NCI-H446 (cell line): Measurements from ENCODE around the gene IRS1.
"Not testable (repeated sequence)": the region's sequence is repeated elsewhere in the genome, so short reads cannot be mapped to it uniquely, and the experiment has no call there.

ENCODE experiments used
- DNase-seq, 2 experiments: peaks; one replicate each; lab custom pipeline; 2025; lab: John Stamatoyannopoulos, UW

The IRS1 gene, protein sequence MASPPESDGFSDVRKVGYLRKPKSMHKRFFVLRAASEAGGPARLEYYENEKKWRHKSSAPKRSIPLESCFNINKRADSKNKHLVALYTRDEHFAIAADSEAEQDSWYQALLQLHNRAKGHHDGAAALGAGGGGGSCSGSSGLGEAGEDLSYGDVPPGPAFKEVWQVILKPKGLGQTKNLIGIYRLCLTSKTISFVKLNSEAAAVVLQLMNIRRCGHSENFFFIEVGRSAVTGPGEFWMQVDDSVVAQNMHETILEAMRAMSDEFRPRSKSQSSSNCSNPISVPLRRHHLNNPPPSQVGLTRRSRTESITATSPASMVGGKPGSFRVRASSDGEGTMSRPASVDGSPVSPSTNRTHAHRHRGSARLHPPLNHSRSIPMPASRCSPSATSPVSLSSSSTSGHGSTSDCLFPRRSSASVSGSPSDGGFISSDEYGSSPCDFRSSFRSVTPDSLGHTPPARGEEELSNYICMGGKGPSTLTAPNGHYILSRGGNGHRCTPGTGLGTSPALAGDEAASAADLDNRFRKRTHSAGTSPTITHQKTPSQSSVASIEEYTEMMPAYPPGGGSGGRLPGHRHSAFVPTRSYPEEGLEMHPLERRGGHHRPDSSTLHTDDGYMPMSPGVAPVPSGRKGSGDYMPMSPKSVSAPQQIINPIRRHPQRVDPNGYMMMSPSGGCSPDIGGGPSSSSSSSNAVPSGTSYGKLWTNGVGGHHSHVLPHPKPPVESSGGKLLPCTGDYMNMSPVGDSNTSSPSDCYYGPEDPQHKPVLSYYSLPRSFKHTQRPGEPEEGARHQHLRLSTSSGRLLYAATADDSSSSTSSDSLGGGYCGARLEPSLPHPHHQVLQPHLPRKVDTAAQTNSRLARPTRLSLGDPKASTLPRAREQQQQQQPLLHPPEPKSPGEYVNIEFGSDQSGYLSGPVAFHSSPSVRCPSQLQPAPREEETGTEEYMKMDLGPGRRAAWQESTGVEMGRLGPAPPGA (N-terminal part only)

DNA sequence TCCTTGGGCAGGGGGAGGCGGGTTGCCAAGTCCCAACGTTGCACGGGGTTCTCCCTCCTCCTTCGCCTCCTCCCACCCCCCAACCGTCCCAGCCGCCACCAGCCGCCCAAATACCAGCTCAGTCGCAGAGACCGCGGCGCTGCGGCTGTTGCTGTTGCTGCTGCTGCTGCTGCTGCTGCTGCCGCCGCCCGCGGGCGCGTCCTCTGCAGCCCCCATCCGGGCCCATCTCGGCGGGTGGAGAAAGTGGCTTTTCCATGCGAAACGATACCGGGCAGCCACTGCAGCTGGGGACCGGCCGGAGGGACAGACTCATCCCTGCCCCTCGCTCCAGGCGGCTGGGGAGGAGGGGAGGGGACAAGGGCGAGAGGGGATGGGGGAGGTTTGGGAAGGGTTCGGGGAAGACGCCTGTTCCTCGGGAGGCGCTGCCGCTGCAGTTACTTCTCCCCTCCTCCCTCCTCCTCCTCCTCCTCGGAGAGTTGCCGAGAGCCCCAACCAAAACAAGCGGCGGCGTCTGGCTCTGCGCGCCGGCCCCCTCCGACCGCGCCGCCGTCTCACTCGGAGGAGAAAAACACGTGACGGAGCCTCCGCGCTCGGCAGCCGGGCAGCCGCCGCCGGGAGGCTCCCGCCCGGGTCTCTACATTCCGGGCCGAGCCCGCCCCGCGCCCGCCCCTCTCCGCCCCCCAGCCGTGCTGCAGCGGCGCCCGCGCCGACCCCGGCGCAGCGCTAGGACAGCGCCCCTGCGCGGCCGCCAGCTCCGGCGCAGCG lies at the start of gene IRS1:
IRS1 (minus strand) TSS at position 610 of the 765 bp plus-strand sequence. CDS start 1,082 bp downstream, outside the sequence.
- DNase-seq, result peak; percentile 60 to 83

DNA sequence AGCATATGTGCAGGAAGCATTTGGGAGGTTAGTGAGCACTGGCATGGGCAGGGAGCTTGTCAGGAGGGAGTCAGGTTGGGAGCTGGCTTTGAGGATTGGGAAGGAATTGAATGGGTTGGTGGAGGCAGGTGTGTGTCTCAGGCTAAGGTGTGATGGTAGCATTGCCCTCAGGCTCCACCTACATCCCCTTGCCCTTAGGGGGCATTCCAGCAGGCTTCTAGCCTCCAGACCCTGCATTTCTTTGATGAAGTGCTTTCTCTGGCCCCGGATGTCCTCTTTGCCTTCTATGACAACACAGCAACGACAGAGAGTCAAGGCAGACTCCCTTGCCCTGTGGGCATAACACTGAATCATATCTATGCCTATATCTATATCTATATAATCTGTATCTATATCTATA lies 49.7 kb upstream of the IRS1 start:
- DNase-seq, result no peak

DNA sequence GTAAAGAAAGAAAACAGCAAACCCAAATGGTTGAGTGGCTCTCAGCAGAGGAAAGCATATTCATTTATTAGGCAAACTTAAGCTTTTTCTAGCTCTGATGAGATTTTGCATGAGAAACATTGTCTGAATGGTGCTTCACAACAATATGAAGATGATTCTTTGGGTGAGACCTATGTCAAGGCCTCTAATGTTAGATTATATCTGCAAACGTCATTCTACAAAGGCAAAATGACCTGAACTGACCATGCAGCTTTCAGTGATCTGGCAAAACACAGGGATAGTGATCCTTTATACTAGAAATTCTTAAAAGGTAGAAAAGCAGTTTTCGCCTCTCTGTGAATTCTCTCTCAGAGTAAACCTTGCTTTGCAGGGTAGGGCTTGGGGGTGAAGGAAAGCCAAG lies 47.9 kb upstream of the IRS1 start:
- DNase-seq, result no peak

DNA sequence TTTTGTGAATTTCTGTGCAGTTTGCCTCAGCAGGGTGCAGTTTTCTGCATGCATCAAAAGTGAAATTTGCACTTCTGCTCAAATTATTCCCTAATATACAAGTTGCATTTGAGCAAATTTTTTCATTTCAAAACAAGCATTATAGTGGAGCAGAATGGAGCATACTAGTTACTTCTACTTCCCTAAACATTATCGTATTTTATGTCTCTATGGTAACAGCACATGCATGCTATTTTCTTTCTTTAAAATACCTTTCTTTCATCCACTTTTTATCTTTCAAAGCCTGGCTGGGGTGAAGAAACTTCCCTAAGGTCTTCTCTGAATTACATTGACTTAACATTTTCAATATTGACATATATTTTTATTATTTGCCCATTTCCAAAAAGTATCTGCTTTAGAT lies 47.5 kb upstream of the IRS1 start:
- DNase-seq, result no peak

DNA sequence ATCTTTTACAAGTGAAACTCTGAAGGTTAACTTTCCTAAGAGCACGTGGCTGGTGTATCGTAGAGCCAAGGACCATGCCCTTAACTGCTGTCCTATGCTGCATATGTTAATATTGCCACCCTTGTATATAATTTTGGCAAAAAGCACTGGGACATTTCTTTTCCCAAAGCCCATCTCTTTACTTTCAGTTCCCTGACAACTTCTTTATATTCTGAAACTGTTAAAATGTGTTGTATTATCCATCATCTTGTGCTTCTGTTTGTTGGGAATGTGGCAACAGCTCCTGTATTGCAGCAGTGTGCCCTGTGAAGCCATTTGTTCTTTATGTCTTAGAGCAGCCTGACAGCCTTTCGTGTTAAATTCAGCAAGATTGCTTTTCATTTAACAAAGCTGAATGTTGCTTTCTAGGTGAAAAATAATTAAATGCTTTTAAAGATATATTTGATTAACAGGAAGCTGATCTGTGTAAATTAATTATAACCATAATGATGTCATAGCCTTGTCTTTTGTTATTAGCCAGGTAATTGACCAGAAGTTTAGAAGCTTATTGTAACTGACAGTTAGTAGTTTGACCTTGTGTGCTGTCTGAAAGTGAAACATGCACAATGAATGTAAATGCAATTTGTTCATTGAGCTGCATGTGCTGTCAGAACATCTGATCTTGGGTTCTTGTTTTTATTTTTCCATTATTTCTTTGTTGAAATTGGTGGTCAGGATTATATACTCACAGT lies 45.9 kb upstream of the IRS1 start:
- no peak for DNase-seq

DNA sequence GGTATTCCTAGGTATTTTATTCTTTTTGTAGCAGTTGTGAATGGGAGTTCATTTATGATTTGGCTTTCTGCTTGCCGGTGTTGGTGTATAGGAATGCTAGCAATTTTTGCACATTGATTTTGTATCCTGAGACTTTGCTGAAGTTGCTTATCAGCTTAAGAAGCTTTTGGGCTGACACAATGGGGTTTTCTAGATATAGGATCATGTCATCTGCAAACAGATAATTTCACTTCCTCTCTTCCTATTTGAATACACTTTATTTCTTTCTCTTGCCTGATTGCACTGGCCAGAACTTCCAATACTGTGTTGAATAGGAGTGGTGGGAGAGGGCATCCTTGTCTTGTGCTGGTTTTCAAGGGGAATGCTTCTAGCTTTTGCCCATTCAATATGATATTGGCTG lies 43.4 kb upstream of the IRS1 start:
- DNase-seq, result not testable (repeated sequence)

DNA sequence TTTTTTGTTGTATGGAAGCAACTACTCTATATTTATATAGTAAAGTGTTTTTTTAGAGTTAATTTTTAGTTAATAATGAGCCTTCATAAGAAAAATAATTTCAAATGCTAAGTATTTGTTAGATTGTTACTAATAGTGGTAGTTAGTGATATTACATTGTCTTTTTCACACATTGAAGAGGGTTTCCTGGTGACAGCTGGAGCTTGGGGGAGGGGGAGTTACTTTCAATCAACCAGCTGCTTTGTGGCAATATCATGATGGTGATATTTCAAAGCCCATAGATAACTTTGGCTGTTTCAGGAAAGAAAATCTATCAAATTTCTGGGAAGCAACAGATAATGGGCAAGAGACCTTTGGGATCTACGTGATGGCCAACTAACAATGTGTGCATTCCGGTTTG lies 40.3 kb upstream of the IRS1 start:
- DNase-seq, result peak in 1 of 2 experiments; percentile 24

DNA sequence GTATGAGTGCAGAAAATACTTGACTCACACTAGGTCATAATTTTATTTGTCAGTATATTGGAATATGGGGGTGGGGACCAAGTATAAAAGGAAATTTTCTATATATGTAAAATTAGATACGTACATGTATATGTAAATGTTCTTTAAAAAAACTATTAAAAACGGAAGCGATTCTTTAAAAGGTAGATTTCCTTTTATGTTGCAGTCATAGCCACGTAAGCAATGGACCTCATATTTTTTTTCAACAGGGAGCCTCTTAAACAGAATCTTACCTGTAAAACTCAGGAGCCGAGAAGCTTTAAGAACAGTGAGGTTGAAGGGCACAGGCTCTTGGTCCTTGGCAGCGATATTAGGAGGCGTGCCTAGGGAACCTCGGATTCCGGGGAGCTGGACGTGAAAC lies 39.5 kb upstream of the IRS1 start:
- no peak for DNase-seq

DNA sequence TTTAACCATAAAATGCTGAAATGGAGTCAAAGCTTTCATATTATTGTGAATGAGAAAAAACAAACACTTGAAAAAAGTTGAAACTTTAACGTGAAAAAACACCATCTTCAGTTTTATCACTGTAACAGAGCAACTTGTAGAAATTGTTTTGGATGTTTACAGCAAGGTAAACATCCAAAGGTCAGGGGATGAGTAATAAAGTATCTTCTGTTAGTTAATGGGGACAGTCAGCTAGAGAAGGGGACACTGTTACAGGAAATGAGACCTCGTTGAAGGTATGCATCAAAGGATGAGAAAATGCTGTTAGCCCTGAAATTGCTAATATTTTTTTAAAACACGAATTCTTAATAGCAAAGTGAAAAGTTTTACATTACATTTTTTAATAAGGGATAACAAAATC lies 39.1 kb upstream of the IRS1 start:
- no peak for DNase-seq

DNA sequence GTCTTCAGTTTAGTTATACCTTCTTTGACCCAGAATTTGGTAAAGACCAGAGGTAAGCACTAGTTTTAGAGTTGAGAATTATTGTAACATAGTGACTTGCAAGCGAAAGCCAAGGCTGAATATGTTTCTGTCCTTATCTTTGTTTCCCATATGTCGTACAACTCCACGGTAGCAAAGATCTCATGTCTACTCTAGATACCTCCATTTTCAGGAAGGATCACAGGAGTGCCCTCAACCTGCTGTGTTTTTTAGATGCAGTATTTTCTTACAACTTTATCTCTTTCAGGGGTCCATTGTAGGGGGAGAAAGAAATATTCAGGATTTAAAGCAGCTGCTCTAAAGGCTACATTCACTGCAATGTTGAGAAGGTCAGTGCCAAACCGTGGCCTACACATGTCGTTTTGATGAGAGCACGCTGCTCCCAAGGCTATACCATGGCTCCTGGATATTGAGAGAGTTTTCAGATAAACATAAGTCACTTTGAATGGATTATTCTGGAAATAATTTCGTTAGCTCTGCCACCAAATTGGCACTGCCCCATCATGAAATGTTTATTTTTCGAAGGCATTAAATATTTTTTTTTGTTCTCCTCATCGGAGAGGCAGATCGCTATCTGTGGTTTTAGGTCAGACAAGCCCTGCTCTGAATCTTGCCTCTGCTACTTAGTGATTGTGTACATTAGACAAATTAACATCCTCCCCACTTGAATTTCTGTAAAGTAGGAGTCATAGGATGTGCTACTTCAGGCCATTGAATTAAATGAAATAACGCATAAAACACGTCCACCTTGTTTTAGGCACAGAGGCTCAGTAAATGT lies 38.4 kb upstream of the IRS1 start:
- DNase-seq, result no peak

DNA sequence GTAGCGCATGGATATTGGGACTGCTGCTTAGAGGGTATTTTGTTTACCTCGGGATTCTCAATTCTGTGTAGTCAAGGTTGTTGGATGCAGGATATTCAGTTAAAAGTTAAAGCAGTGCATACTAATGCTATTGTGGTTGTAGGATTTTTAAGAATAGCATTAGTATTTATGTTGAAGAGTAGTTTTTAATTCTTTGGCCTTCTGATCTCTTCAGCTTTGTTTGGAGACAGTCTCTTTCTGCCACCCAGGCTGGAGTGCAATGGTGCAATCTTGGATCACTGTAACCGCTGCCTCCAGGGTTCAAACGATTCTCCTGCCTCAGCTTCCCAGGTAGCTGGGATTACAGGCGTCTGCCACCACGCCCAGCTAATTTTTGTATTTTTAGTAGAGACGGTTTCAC lies 37.7 kb upstream of the IRS1 start:
- DNase-seq, result no peak

DNA sequence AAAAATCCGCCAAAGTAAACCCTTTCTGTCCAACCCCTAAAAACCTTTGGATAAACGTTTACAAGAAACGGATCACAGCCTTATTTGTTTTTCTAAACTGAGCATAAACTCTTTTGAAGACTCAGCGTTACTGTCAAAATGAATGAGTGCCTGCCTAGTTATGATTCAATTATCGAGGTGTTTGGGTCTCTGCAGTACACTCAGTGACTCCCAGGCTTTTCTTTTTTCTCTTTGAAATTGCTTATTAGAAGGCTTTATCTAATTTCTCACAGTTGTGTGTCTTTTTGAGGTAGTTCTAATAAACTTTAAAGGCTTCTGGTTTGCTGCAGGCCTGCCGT lies 36.9 kb upstream of the IRS1 start:
- DNase-seq, result no peak

DNA sequence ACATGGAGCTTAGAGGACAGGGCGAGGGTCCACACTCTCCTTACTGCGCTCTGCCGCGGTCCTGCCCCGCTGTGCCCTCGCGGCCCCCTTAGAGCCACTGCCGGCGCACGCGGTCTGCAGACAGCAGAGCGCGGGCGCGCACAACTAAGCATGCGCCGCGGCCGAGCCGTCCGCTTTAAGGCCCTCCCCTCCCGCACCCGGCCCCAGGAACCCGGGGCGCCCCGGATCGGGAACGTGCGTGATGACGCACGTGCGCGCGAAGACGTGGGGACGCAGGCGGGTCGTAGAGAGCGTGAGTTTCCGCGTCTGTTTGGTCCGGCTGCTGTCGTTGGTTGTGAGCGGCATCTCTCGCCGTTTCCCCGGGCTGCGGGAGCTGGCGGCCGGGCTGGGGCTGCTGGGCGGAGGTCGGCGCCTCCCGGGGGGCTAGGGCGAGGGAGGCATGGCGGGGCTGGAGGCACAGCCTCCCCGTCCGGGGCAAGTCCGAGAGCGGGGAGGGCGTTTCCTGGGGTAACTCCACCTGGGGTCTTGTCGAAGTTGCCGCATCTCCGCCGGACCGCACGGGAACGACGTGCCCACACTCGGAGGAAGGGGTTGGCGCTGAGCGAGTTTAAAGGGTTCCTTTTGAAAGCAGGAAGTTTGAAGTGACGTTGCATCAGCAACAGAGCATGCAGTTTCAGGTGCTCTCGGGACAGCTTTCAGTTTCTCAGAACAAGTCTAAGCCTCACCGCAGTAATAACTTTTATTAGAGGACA lies 36.4 kb upstream of the IRS1 start, which contains the start of gene RHBDD1:
RHBDD1 (plus strand) TSS at position 259 of the 752 bp plus-strand sequence. CDS start 28,640 bp downstream, outside the sequence.
- peak; percentile 93 to 98 for DNase-seq

DNA sequence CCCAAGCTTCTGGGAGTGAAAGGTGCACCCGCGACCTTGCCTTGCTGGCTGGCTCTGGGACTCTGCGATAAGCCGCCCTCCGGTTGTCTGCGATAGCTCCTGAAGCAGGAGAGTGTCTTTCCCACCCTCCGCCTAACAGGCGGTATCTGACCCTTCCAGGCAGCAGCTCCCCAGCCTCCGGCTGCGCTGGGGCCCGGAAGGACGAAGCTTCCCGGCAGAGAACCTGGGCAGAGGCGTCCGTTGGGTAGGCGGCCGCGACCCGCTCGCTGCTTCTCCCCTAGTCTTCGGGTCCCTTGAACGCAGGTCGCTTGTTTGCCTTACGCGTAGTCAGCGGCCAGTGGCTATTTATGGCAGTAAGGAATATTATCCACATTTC lies 35.8 kb upstream of the IRS1 start:
- DNase-seq, result peak in 1 of 2 experiments; percentile 82

DNA sequence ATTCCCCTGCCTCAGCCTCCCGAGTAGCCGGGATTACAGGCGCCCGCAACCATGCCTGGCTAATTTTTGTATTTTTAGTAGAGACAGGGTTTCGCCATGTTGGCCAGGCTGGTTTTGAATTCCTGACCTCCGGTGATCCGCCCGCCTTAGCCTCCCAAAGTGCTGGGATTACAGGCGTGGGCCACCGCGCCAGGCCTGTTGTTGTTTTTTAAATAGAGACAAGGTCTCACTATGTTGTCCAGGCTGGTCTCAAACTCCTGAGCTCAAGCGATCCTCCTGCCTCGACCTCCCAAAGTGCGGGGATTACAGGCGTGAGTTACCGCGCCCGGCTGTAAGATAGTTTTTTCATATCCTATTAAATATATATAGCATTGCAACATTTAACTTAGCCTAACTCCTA lies 35.3 kb upstream of the IRS1 start:
- DNase-seq, result not testable (repeated sequence)

DNA sequence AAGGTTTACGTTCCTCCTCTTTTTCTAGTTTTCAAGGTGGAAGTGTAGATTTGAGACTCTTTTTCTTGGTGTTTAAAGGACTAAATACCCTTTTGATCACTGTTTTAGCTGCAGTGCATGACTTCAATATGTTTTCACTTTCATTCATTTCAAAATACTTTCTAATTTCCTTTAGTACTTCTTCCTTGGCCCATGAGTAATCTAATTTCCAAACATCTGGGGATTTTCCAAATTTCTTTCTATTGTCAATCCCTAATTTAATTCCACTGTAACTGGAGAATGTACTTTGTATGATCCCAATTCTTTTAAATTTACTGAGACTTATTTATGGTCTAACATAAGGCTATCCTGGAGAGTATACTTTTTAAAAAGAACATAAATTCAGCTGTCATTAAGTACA lies 32.4 kb upstream of the IRS1 start:
- DNase-seq, result no peak

DNA sequence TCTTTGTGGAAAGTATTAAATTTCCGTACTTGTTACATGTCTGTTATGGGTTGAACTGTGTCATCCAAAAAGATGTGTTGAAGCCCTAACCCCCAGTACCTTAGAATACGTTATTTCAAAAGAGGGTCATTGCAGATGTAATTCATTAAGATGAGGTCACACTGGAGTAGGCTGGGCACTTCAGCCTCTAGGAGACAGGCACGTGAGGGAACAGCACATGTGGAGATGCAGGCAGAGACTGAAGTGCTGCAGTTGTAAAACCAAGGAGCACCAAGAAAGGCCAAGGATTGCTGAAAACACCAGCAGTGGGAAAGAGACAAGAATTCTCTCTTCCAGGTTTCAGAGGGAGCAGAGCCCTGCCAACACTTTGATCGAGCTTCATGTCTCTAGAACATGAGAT lies 31.6 kb upstream of the IRS1 start:
- DNase-seq, result no peak

DNA sequence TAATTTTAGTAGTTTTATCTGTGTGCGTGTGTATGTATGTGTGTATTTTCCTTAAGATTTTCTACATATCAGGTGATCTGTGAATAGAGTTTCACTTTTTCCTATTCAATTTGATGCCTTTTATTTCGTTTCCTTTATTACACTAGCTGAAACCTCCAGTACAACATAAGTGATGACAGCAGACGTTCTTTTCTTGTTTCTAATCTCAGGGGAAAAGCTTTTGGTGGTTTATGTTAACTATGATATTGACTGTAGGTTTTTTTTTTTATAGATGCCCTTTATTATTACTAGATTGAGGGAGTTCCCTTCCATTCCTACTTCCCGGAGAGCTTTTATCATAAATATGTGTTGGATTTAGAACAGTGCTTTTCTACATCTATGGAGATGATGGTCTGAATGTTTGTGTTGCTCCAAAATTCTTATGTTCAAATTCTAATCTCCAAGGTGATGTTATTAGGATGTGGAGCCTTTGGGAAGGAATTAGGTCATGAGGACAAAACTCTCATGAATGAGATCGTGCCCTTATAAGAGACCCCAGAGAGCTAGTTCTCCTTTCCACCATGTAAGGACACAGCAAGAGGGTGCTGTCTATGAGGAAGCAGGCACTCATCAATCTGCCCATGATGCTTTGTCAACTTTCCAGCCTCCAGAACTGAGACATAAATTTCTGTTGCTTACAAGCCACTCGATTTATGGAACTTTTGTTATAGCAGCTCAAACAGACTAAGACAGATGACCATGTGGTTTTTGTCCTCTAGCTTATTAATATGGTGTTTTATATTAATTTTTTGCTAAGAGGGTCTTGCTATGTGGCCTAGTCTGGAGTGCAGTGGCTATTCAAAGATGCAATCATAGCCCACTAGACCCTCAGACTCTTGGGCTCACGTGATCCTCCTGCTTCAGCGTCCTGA lies 30.4 kb upstream of the IRS1 start:
- DNase-seq, result no peak

DNA sequence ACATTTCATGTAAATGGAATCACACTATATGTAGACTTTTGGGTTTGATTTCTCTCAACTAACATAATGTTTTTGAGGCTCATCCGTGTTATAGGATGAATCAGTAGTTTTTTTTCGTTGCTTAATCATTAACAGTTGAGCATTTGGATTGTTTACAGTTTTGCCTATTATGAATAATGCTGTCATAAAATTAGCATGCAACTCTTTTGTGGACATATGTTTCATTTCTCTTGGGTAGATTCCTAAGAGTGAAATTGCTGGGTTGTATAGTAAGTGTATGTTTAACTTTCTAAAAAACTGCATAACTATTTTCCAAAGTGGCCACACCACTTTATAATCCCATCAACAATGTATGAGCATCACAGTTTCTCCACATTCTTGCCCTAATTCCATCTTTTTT lies 28.6 kb upstream of the IRS1 start:
- no peak for DNase-seq
